CD4-positive, CD25-positive, alpha-beta regulatory T cell (primary cell): ENCODE data around the gene FTH1. TPM values are rescaled to one million over a fixed set of nuclear protein-coding genes. Genes with fewer than 3 reads are reported as not detected.

Experiments used
- ATAC-seq, 2 donors: fragments of 150-1000 bp; cut with Tn5 transposase; one replicate each; pipeline ENCODE4 v1.10.0; 2021; ENCODE audit warnings: low read depth in 2 of 2, moderate number of reproducible peaks in 2 of 2, moderate library complexity in 1 of 2
- DNase-seq, 3 donors: peaks; one replicate each; pipeline versions ENCODE4 v3.0.0 to v3.0.0-alpha.2; 2012 to 2022; ENCODE audit warnings: mixed read lengths in 1 of 3
- H3K27ac ChIP-seq: one replicate; pipeline ENCODE4 v1.7.0; 2013; ENCODE audit warnings: mild to moderate bottlenecking, low read length; ENCODE audit not compliant: insufficient read depth, poor library complexity, severe bottlenecking
- H3K27me3 ChIP-seq: one replicate; pipeline ENCODE4 v1.7.0; 2013; ENCODE audit warnings: low read length; ENCODE audit not compliant: control insufficient read depth, insufficient read depth
- H3K36me3 ChIP-seq: one replicate; pipeline ENCODE4 v1.7.0; 2013; ENCODE audit warnings: mild to moderate bottlenecking, low read length, moderate library complexity; ENCODE audit not compliant: control insufficient read depth, insufficient read depth
- H3K4me1 ChIP-seq: 2 replicates; pipeline ENCODE4 v1.7.0; 2013; ENCODE audit warnings: mild to moderate bottlenecking, low read length; ENCODE audit not compliant: insufficient read depth, control insufficient read depth, poor library complexity, severe bottlenecking
- H3K4me3 ChIP-seq: one replicate; pipeline ENCODE4 v1.7.0; 2013; ENCODE audit warnings: low read depth, mild to moderate bottlenecking, low read length, moderate library complexity
- H3K9me3 ChIP-seq, 2 experiments: 1 replicate in 1 of 2; 2 replicates in 1 of 2; pipeline ENCODE4 v1.7.0; 2013; ENCODE audit warnings: low read length in 2 of 2, mild to moderate bottlenecking in 1 of 2, moderate library complexity in 1 of 2; ENCODE audit not compliant: control insufficient read depth in 2 of 2
- H3K27ac Mint-ChIP-seq, 3 donors: one replicate each; pipeline ENCODE4 v1.8.0; 2020 to 2022; ENCODE audit warnings: mild to moderate bottlenecking in 3 of 3, mixed read lengths in 3 of 3, moderate library complexity in 2 of 3
- H3K27me3 Mint-ChIP-seq: one replicate; pipeline ENCODE4 v1.8.0; 2022; ENCODE audit warnings: mild to moderate bottlenecking, mixed read lengths
- H3K36me3 Mint-ChIP-seq: one replicate; pipeline ENCODE4 v1.8.0; 2020; ENCODE audit warnings: mixed read lengths
- H3K4me1 Mint-ChIP-seq, 4 donors: one replicate each; pipeline ENCODE4 v1.8.0; 2020 to 2022; ENCODE audit warnings: mixed read lengths in 4 of 4, mild to moderate bottlenecking in 1 of 4
- H3K4me3 Mint-ChIP-seq, 4 donors: one replicate each; pipeline ENCODE4 v1.8.0; 2020 to 2022; ENCODE audit warnings: mild to moderate bottlenecking in 4 of 4, mixed read lengths in 4 of 4, moderate library complexity in 3 of 4
- H3K9me3 Mint-ChIP-seq, 7 donors: one replicate each; pipeline ENCODE4 v1.8.0; 2020 to 2022; ENCODE audit warnings: mixed read lengths in 7 of 7, mild to moderate bottlenecking in 3 of 7, moderate library complexity in 2 of 7
- polyA plus RNA-seq, 4 donors: library from polyadenylated mRNA; unstranded; fragments of 300-500 nt; fragmentation: Illumina TruSeq; gene quantifications; one replicate each; pipeline ENCODE4 v1.2.3, GENCODE V29; 2021
- total RNA-seq: library from RNA; stranded (reverse); gene quantifications from one replicate; pipeline ENCODE4 v1.2.3, GENCODE V29; 2022

FTH1 gene
- total and polyA plus RNA-seq, 5 donors from 2014 or later = 2,525 to 3,518 (median 3,282) TPM

- DNase-seq (peak in 1 of 3 donors; percentile 36), ATAC-seq (no peak)
- H3K4me3 Mint-ChIP-seq = peak overlapping the region; percentile 57 to 100 (median 97)
- peak overlapping the region; percentile 84 to 98 (median 94) for H3K27ac Mint-ChIP-seq
- peaks cover 27% of the 10 kb centered on the region for H3K36me3 Mint-ChIP-seq
- H3K4me1 ChIP-seq = peaks cover 45% of the 10 kb centered on the region
- H3K27ac ChIP-seq = peak overlapping the region; percentile 37
- H3K4me1 Mint-ChIP-seq = peaks cover 13 to 52% (median 35%) of the 10 kb centered on the region in 4 donors
- no peaks in the 10 kb centered on the region for H3K27me3 ChIP-seq
- peaks cover 25% of the 10 kb centered on the region for H3K36me3 ChIP-seq
- H3K4me3 ChIP-seq = peak overlapping the region; percentile 99
- peaks cover 9% of the 10 kb centered on the region for H3K27me3 Mint-ChIP-seq
- H3K9me3 ChIP-seq = no peaks in the 10 kb centered on the region
- H3K9me3 Mint-ChIP-seq = peaks cover 0 to 3% (median 0%) of the 10 kb centered on the region in 7 donors
These were observed 3.3 kb downstream of the FTH1 start for GRCh38 chr11:61964058-61964665.

GRCh38 chr11:61963282-61964057, 4.0 kb downstream of the FTH1 start:
- Mint-ChIP-seq H3K27ac (peak overlapping the region; percentile 84 to 94 (median 88)), H3K27me3 (peaks cover 9% of the 10 kb centered on the region), H3K36me3 (peaks cover 27% of the 10 kb centered on the region), H3K4me3 (peak overlapping the region; percentile 57 to 100 (median 97)), H3K4me1 (peaks cover 13 to 48% (median 34%) of the 10 kb centered on the region in 4 donors), H3K9me3 (peaks cover 0 to 3% (median 0%) of the 10 kb centered on the region in 7 donors)
- Histone ChIP-seq H3K36me3 (peaks cover 25% of the 10 kb centered on the region), H3K4me3 (peak overlapping the region; percentile 99), H3K4me1 (peaks cover 42% of the 10 kb centered on the region), H3K27ac (peak overlapping the region; percentile 56), H3K27me3 (no peaks in the 10 kb centered on the region), H3K9me3 (no peaks in the 10 kb centered on the region)
- peak in 2 of 3 donors; percentile 44 to 48 for DNase-seq
- ATAC-seq = no peak

- H3K9me3 Mint-ChIP-seq = peaks cover 0 to 3% (median 0%) of the 10 kb centered on the region in 7 donors
- Histone ChIP-seq H3K27me3 (no peaks in the 10 kb centered on the region), H3K27ac (no peak overlapping the region), H3K9me3 (no peaks in the 10 kb centered on the region), H3K4me3 (no peak overlapping the region), H3K4me1 (peaks cover 37% of the 10 kb centered on the region), H3K36me3 (peaks cover 25% of the 10 kb centered on the region)
- H3K27ac Mint-ChIP-seq = peak overlapping the region; percentile 84 to 88 (median 85)
- H3K4me1 Mint-ChIP-seq = peaks cover 13 to 44% (median 34%) of the 10 kb centered on the region in 4 donors
- peak overlapping the region; percentile 24 to 100 (median 82) for H3K4me3 Mint-ChIP-seq
- peaks cover 9% of the 10 kb centered on the region for H3K27me3 Mint-ChIP-seq
- DNase-seq (peak in 1 of 3 donors; percentile 42), ATAC-seq (no peak)
- H3K36me3 Mint-ChIP-seq = peaks cover 27% of the 10 kb centered on the region
These were observed 4.5 kb downstream of the FTH1 start for GRCh38 chr11:61963016-61963281.

- Mint-ChIP-seq H3K36me3 (peaks cover 27% of the 10 kb centered on the region), H3K9me3 (peaks cover 0 to 3% (median 0%) of the 10 kb centered on the region in 7 donors), H3K27ac (peak overlapping the region; percentile 69 to 88 (median 85)), H3K4me1 (peaks cover 13 to 44% (median 34%) of the 10 kb centered on the region in 4 donors), H3K4me3 (peak overlapping the region in 3 of 4 donors; percentile 18 to 100 (median 24)), H3K27me3 (peaks cover 9% of the 10 kb centered on the region)
- no peaks in the 10 kb centered on the region for H3K9me3 ChIP-seq
- no peak overlapping the region for H3K4me3 ChIP-seq
- no peaks in the 10 kb centered on the region for H3K27me3 ChIP-seq
- H3K4me1 ChIP-seq = peaks cover 36% of the 10 kb centered on the region
- H3K36me3 ChIP-seq = peaks cover 25% of the 10 kb centered on the region
- ATAC-seq = no peak
- H3K27ac ChIP-seq = no peak overlapping the region
- DNase-seq = peak in 1 of 3 donors; percentile 31
These were observed 5.0 kb downstream of the FTH1 start for GRCh38 chr11:61962213-61963015.

GRCh38 chr11:61961570-61962212, 5.7 kb downstream of the FTH1 start:
- H3K9me3 ChIP-seq = no peaks in the 10 kb centered on the region
- H3K36me3 ChIP-seq = peaks cover 25% of the 10 kb centered on the region
- H3K36me3 Mint-ChIP-seq = peaks cover 27% of the 10 kb centered on the region
- peaks cover 0 to 3% (median 0%) of the 10 kb centered on the region in 7 donors for H3K9me3 Mint-ChIP-seq
- H3K4me1 ChIP-seq = peaks cover 33% of the 10 kb centered on the region
- ATAC-seq = no peak
- H3K27me3 ChIP-seq = no peaks in the 10 kb centered on the region
- no peak overlapping the region for H3K4me3 ChIP-seq
- H3K27ac ChIP-seq = no peak overlapping the region
- peak in 1 of 3 donors; percentile 29 for DNase-seq
- H3K4me3 Mint-ChIP-seq = peak overlapping the region in 2 of 4 donors; percentile 51 to 100
- peaks cover 13 to 44% (median 34%) of the 10 kb centered on the region in 4 donors for H3K4me1 Mint-ChIP-seq
- H3K27ac Mint-ChIP-seq = no peak overlapping the region
- H3K27me3 Mint-ChIP-seq = peaks cover 6% of the 10 kb centered on the region

- Mint-ChIP-seq H3K4me1 (peaks cover 13 to 39% (median 32%) of the 10 kb centered on the region in 4 donors), H3K27me3 (peaks cover 14% of the 10 kb centered on the region), H3K27ac (no peak overlapping the region), H3K9me3 (peaks cover 0 to 3% (median 0%) of the 10 kb centered on the region in 7 donors), H3K4me3 (no peak overlapping the region), H3K36me3 (peaks cover 26% of the 10 kb centered on the region)
- Histone ChIP-seq H3K9me3 (no peaks in the 10 kb centered on the region), H3K4me3 (no peak overlapping the region), H3K27ac (no peak overlapping the region), H3K27me3 (no peaks in the 10 kb centered on the region), H3K36me3 (peaks cover 23% of the 10 kb centered on the region), H3K4me1 (peaks cover 27% of the 10 kb centered on the region)
- DNase-seq = no peak
- no peak for ATAC-seq
These were observed 6.9 kb downstream of the FTH1 start for GRCh38 chr11:61960532-61960931.

GRCh38 chr11:61959678-61960077, 7.8 kb downstream of the FTH1 start:
- ATAC-seq (no peak), DNase-seq (no peak)
- no peak overlapping the region for H3K4me3 ChIP-seq
- Mint-ChIP-seq H3K27ac (no peak overlapping the region), H3K9me3 (no peaks in the 10 kb centered on the region), H3K27me3 (peaks cover 14% of the 10 kb centered on the region), H3K4me1 (peaks cover 5 to 36% (median 24%) of the 10 kb centered on the region in 4 donors), H3K4me3 (no peak overlapping the region), H3K36me3 (peaks cover 17% of the 10 kb centered on the region)
- peaks cover 15% of the 10 kb centered on the region for H3K36me3 ChIP-seq
- no peak overlapping the region for H3K27ac ChIP-seq
- H3K4me1 ChIP-seq = peaks cover 26% of the 10 kb centered on the region
- no peaks in the 10 kb centered on the region for H3K9me3 ChIP-seq
- H3K27me3 ChIP-seq = peaks cover 2% of the 10 kb centered on the region
